ENCODE results near the gene KCNH1. TPM values are rescaled to one million over a fixed set of nuclear protein-coding genes. Genes with fewer than 3 reads are reported as not detected.

The KCNH1 gene
- total RNA-seq, 1 experiment from 2014 or later: not detected

- no peak overlapping the region for H3K4me2 ChIP-seq (ENCODE audit: low read length)
- RAD21 ChIA-PET (ENCODE audit: low non-redundant PET in 1 of 2, low total read pairs in 2 of 2, uncharacterized antibody in 2 of 2, unreplicated experiment in 2 of 2): no interaction called here
- no peak for TF ChIP-seq RAD21 (IDR thresholded peaks at IDR 0.05; ENCODE audit: low read depth)
- no peak for TF ChIP-seq SIN3A (IDR thresholded peaks at IDR 0.05; ENCODE audit: low read depth)
- TF ChIP-seq CEBPB (IDR thresholded peaks at IDR 0.05; ENCODE audit: low read depth): no peak
- TF ChIP-seq, protein P1, sequence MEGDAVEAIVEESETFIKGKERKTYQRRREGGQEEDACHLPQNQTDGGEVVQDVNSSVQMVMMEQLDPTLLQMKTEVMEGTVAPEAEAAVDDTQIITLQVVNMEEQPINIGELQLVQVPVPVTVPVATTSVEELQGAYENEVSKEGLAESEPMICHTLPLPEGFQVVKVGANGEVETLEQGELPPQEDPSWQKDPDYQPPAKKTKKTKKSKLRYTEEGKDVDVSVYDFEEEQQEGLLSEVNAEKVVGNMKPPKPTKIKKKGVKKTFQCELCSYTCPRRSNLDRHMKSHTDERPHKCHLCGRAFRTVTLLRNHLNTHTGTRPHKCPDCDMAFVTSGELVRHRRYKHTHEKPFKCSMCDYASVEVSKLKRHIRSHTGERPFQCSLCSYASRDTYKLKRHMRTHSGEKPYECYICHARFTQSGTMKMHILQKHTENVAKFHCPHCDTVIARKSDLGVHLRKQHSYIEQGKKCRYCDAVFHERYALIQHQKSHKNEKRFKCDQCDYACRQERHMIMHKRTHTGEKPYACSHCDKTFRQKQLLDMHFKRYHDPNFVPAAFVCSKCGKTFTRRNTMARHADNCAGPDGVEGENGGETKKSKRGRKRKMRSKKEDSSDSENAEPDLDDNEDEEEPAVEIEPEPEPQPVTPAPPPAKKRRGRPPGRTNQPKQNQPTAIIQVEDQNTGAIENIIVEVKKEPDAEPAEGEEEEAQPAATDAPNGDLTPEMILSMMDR (IDR thresholded peaks at IDR 0.05 in 2 of 3, conservative IDR thresholded peaks at IDR 0.05 in 1 of 3; ENCODE audit: borderline replicate concordance in 1 of 3, insufficient read depth in 1 of 3, low read depth in 2 of 3, low read length in 2 of 3): no peak
- no peak for TF ChIP-seq JUND (IDR thresholded peaks at IDR 0.05)
- no peak for TF ChIP-seq ELF1 (IDR thresholded peaks at IDR 0.05; ENCODE audit: borderline replicate concordance, low read depth)
- no peak for TF ChIP-seq SP1 (IDR thresholded peaks at IDR 0.05; ENCODE audit: low read depth)
- TF ChIP-seq YY1 (IDR thresholded peaks at IDR 0.05; ENCODE audit: extremely low read depth, insufficient replicate concordance, low read depth, low read length): no peak
- no peak for TF ChIP-seq POLR2A (IDR thresholded peaks at IDR 0.05; ENCODE audit: borderline replicate concordance, extremely low read depth, insufficient read depth, insufficient read length)
- TF ChIP-seq, protein P2, sequence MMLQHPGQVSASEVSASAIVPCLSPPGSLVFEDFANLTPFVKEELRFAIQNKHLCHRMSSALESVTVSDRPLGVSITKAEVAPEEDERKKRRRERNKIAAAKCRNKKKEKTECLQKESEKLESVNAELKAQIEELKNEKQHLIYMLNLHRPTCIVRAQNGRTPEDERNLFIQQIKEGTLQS (IDR thresholded peaks at IDR 0.05): no peak
- TF ChIP-seq, protein P3, sequence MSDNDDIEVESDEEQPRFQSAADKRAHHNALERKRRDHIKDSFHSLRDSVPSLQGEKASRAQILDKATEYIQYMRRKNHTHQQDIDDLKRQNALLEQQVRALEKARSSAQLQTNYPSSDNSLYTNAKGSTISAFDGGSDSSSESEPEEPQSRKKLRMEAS (IDR thresholded peaks at IDR 0.05): no peak
- no peak for TF ChIP-seq POLR2AphosphoS5 (IDR thresholded peaks at IDR 0.05; ENCODE audit: low read depth, low read length)
- TF ChIP-seq ZFX (IDR thresholded peaks at IDR 0.05): no peak
- no peak for TF ChIP-seq EZH2phosphoT487 (IDR thresholded peaks at IDR 0.05; ENCODE audit: borderline replicate concordance)
- TF ChIP-seq EZH2 (IDR thresholded peaks at IDR 0.05): no peak
- no peak for TF ChIP-seq FOSL1 (IDR thresholded peaks at IDR 0.05; ENCODE audit: low read depth)
- no peak for TF ChIP-seq EGR1 (IDR thresholded peaks at IDR 0.05; ENCODE audit: low read depth)
- TF ChIP-seq, protein P4, sequence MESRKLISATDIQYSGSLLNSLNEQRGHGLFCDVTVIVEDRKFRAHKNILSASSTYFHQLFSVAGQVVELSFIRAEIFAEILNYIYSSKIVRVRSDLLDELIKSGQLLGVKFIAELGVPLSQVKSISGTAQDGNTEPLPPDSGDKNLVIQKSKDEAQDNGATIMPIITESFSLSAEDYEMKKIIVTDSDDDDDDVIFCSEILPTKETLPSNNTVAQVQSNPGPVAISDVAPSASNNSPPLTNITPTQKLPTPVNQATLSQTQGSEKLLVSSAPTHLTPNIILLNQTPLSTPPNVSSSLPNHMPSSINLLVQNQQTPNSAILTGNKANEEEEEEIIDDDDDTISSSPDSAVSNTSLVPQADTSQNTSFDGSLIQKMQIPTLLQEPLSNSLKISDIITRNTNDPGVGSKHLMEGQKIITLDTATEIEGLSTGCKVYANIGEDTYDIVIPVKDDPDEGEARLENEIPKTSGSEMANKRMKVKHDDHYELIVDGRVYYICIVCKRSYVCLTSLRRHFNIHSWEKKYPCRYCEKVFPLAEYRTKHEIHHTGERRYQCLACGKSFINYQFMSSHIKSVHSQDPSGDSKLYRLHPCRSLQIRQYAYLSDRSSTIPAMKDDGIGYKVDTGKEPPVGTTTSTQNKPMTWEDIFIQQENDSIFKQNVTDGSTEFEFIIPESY (IDR thresholded peaks at IDR 0.05; ENCODE audit: extremely low read depth, insufficient replicate concordance, low read length): no peak
- TF ChIP-seq SRF (IDR thresholded peaks at IDR 0.05; ENCODE audit: low read depth): no peak
- TF ChIP-seq TCF7L2 (IDR thresholded peaks at IDR 0.05; ENCODE audit: borderline replicate concordance, extremely low read depth, insufficient read depth, insufficient read length): no peak
- POLR2A ChIA-PET: no interaction called here
- intact Hi-C loops (cut with micrococcal nuclease): no loop called here
- H3K9me3 ChIP-seq (ENCODE audit: control insufficient read depth in 1 of 2, insufficient read depth in 1 of 2, low read depth in 1 of 2, low read length in 2 of 2): no peaks in the 10 kb centered on the region
- H3K79me2 ChIP-seq (ENCODE audit: insufficient read depth, low read length): no peaks in the 10 kb centered on the region
- no peak overlapping the region for H2AFZ ChIP-seq (ENCODE audit: low read depth, low read length, poor library complexity, severe bottlenecking)
- DNase-seq (ENCODE audit: low read depth, low spot score) (no peak), ATAC-seq (no peak)
- BruUV-seq (replicated peaks): no TSS peak
- H3K9ac ChIP-seq (ENCODE audit: low read length): no peak overlapping the region
- no peak overlapping the region for H3K27ac ChIP-seq (ENCODE audit: low read depth, low read length)
- H3K27me3 ChIP-seq (ENCODE audit: insufficient read depth, low read length): peaks cover 73% of the 10 kb centered on the region
- H3K4me3 ChIP-seq (replicated peaks in 1 of 2; ENCODE audit: low read depth in 1 of 2, low read length in 2 of 2): no peak overlapping the region
- CTCF ChIA-PET: interaction anchor here (1.3 kb wide), 1 partner anchor 545 kb away, joined by 3 read pairs; no protein-coding TSS in a partner anchor
- H3K4me1 ChIP-seq (ENCODE audit: control insufficient read depth in 1 of 2, insufficient read depth in 2 of 2, low read length in 2 of 2): peaks cover 0 to 4% of the 10 kb centered on the region in 2 experiments; a peak in 2 of 4 replicates
- no peaks in the 10 kb centered on the region for H4K20me1 ChIP-seq (ENCODE audit: insufficient read depth)
- no peaks in the 10 kb centered on the region for H3K36me3 ChIP-seq (ENCODE audit: control insufficient read depth in 1 of 2, insufficient read depth in 2 of 2, low read length in 2 of 2)
- H3K9me2 ChIP-seq (ENCODE audit: insufficient read depth): no peaks in the 10 kb centered on the region
Observed at GRCh38 chr1:211129776-211130175, 4.2 kb downstream of the KCNH1 start.

Data from HCT116 (cell line).